ENCODE data around the gene ANGPTL4. TPM values are rescaled to one million over a fixed set of nuclear protein-coding genes. Genes with fewer than 3 reads are reported as not detected.

The ANGPTL4 gene
- total and polyA plus RNA-seq, 2 of the 13 experiments (the other 11 are each of a cell fraction or from before 2014, with no cell fraction given): 0.80 to 21.7 TPM

- TF ChIP-seq IKZF5 (CRISPR knock-in tag; IDR thresholded peaks at IDR 0.05) (peak; percentile 84), ARHGAP35 (CRISPR knock-in tag; IDR thresholded peaks at IDR 0.05; ENCODE audit: borderline replicate concordance) (no peak; the same call in 1 of the 2 replicates), ZNF142 (CRISPR knock-in tag; IDR thresholded peaks at IDR 0.05) (no peak), NCOA1 (CRISPR knock-in tag; IDR thresholded peaks at IDR 0.05) (peak; percentile 94), ZNF354B (CRISPR knock-in tag; IDR thresholded peaks at IDR 0.05) (peak; percentile 32; the same call in 1 of the 2 replicates), PPARG (CRISPR knock-in tag; conservative IDR thresholded peaks at IDR 0.05) (peak; percentile 89)
- TF ChIP-seq, protein P1, sequence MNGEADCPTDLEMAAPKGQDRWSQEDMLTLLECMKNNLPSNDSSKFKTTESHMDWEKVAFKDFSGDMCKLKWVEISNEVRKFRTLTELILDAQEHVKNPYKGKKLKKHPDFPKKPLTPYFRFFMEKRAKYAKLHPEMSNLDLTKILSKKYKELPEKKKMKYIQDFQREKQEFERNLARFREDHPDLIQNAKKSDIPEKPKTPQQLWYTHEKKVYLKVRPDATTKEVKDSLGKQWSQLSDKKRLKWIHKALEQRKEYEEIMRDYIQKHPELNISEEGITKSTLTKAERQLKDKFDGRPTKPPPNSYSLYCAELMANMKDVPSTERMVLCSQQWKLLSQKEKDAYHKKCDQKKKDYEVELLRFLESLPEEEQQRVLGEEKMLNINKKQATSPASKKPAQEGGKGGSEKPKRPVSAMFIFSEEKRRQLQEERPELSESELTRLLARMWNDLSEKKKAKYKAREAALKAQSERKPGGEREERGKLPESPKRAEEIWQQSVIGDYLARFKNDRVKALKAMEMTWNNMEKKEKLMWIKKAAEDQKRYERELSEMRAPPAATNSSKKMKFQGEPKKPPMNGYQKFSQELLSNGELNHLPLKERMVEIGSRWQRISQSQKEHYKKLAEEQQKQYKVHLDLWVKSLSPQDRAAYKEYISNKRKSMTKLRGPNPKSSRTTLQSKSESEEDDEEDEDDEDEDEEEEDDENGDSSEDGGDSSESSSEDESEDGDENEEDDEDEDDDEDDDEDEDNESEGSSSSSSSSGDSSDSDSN (CRISPR knock-in tag; IDR thresholded peaks at IDR 0.05): 0 out of 2 replicates have a peak, but pooled peaks have one; percentile 39
Observed at GRCh38 chr19:8373867-8374813, 10.2 kb downstream of the ANGPTL4 start (continued).
